GM18507 (cell line): Measurements from ENCODE around the gene KRTAP1-3.
"Not testable (repeated sequence)": the region's sequence is repeated elsewhere in the genome, so short reads cannot be mapped to it uniquely, and the experiment has no call there.

ENCODE experiments used
- DNase-seq: peaks from one replicate; pipeline ENCODE4 v3.0.0; 2011; ENCODE audit warnings: low read depth; ENCODE audit not compliant: insufficient read length; ENCODE audit errors: extremely low spot score
- FAIRE-seq: peaks from 2 replicates; lab custom pipeline; 2011; peaks lifted over from hg19 to GRCh38; lab: Jason Lieb, UNC

The KRTAP1-3 gene, protein sequence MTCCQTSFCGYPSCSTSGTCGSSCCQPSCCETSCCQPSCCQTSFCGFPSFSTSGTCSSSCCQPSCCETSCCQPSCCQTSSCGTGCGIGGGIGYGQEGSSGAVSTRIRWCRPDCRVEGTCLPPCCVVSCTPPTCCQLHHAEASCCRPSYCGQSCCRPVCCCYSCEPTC

DNA sequence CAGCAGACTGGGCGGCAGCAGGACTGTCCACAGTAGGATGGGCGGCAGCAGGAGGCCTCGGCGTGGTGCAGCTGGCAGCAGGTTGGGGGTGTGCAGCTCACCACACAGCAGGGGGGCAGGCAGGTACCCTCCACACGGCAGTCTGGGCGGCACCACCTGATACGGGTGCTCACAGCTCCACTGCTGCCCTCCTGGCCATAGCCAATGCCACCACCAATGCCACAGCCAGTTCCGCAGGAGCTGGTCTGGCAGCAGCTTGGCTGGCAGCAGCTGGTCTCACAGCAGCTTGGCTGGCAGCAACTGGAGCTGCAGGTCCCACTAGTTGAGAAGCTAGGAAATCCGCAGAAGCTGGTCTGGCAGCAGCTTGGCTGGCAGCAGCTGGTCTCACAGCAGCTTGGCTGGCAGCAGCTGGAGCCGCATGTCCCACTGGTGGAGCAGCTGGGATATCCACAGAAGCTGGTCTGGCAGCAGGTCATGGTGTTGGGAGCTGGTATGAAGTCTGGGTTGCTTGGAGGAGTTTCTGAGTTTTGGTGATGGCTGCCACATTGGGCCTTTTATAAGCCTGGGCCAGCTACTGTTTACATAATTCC, at the start of gene KRTAP1-3:
TSS of gene KRTAP1-3 (minus strand) at position 529 of the 590 bp plus-strand sequence. CDS start at position 476, 53 bp downstream.
- DNase-seq, FAIRE-seq: not testable (repeated sequence)

DNA sequence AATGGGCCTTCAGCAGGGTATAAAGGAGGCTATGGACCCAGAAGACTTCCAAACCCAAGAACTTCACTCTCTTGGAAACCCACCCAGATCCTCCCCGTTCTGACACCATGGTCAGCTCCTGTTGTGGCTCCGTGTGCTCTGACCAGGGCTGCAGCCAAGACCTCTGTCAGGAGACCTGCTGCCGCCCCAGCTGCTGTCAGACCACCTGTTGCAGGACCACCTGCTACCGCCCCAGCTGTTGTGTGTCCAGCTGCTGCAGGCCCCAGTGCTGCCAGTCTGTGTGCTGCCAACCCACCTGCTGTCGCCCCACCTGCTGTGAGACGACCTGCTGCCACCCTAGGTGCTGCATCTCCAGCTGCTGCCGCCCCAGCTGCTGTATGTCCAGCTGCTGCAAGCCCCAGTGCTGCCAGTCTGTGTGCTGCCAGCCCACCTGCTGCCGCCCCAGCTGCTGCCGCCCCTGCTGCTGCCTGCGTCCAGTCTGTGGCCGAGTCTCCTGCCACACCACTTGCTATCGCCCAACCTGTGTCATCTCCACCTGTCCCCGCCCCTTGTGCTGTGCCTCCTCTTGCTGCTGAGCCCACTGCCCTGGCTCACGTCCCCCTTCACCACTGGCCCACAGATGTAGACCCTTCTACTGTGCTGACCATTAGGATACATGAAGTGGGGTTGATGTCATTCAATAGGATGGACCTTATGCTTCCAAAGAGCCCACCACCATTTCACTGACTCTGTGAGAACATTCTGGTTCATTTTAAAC, 49.6 kb upstream of the KRTAP1-3 start, which contains the start of gene KRTAP4-7:
TSS of gene KRTAP4-7 (plus strand) at position 51 of the 757 bp plus-strand sequence. CDS start at position 108, 57 bp downstream.
- FAIRE-seq, DNase-seq: not testable (repeated sequence)

DNA sequence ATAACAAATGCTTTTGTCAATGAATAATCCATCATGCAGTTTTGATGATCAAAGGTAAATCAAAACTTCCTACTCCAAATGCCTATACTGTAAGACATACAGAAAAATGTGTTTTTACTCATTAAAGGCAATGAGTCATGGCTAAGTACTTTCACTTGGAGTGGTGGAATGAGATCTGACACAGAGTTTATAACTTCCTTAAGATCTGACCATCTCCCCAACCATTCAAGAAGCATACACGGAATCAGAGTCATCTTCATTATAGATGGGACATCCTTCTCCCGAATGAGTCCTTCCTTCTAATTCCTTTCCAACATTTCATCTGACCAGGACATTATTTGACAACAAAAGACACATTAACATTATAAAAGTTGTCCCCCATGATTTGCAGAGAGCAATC, 48.8 kb upstream of the KRTAP1-3 start:
- not testable (repeated sequence) for FAIRE-seq, DNase-seq

DNA sequence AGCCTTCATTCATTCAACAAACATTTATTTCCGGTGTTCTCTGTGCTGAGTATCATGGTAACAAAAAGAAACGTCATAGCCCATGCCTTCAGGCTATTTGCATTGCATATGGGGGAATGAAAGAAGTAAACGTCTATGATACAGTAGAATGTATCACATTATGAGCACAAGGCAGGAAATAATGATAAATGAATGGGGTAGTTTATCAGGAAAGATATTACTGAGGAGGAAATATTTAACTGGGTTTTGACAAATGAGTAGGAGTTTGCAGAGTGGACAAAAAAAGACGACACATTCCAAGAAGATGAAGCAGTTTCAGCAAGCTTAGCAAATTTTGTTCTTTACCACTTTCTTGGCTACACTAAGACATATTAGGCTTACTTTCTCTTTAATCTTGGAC, 48.0 kb upstream of the KRTAP1-3 start:
- DNase-seq (no peak), FAIRE-seq (no peak)

DNA sequence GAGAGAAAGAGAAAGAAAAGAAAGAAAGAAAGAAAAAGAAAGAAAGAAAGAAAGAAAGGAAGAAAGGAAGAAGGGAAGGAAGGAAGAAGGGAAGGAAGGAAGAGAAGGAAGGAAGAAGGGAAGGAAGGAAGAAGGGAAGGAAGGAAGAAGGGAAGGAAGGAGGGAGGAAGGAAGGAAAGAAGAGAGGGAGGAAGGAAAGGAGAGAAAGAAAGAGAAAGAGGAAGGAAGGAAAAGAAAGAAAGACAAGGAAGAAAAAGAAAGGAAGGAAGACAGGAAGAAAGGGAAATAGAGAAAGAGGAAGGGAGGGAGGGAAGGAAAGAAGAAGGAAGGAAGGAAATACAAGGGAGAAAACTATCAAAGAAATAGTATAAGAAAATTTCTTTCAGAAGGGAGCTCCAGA, 42.1 kb upstream of the KRTAP1-3 start:
- FAIRE-seq: no peak
- no peak for DNase-seq

DNA sequence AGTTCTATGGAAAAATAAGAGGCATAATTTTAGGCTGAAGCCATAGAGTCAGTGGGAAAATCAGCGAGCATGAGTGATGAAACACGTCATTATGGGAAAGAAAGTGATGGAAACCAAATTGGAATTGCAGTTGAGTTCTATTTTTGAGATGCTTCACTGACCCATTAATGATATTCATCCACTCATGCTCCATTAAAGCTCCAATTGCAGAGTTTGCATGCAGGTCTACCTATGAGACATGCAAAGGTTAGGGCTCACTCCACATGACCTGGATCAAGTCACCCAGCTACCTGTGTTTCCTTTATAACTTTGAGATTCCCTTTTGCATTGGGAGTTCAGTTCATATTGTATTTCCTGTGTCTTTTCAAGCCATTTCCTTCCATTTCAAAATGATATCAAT, 39.0 kb upstream of the KRTAP1-3 start:
- no peak for FAIRE-seq

DNA sequence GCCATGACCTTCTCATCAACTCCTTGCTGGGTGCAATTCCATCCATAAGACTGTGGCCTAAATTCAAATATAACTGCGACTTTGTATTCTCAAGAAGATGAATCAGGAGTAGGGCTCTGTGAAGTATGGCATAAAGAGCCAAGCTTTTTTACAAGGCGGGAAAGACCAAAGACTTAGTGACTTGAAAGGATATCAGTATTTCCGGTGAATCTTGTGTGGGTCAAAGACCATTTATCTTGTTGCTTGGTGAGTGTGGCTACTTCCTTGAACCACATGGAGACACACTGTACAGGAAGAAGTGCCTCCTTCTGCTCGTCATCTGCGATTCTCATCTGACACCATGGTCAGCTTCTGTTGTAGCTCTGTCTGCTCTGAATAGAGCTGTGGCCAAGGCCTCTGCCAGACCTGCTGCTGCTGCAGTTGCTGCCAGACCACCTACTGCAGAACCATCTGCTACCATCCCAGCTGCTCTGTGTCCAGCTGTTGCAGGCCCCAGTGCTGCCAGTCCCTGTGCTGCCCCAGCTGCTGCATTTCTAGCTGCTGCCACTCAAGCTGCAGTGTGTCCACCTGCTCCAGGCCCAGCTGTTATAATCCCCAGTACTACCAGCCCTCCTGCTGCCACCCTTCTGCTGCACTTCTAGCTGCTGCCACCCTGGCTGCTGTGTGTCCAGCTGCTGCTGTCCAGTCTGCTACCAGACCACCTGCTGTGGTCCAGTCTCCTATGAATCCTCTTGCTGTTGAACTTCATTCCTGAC, 37.1 kb upstream of the KRTAP1-3 start:
- FAIRE-seq: no peak
- no peak for DNase-seq

More for the DNA sequence above, 39.0 kb upstream of the KRTAP1-3 start:
- no peak for DNase-seq

DNA sequence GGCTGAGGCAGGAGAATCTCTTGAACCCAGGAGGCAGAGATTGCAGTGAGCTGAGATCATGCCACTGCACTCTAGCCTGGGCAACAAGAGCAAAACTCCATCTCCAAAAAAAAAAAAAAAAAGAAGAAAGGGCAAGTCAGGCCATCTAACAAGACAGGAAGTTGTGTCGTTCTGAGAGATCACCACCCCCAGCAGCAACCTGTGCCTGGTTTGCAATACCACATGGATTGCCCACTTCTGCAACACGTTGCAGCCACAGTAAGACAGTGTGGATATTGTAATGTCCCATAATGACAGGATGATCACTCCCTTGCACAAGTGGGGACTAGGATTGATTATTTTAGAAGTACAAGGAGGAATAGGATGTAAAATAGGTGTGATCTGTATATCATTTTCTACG, 34.4 kb upstream of the KRTAP1-3 start:
- FAIRE-seq (no peak), DNase-seq (no peak)

DNA sequence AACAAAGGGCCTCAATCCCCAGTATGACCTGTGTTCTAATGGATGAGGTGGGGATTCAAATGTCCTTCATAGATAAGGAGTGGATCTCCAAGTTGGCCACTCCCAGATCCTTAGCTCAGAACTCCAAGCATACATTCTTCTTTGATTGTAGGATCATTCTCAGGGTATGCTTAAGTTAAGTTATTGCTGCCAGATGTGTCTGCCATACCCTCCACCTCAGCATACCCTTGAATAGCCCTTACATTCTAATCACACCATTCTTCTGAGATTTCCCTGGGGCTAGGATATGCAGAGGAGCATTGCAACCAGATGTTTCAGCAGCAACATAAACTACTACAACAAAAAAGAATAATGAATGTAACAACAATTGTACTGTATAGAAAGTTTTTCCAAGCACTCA, 32.6 kb upstream of the KRTAP1-3 start:
- FAIRE-seq (no peak), DNase-seq (no peak)

DNA sequence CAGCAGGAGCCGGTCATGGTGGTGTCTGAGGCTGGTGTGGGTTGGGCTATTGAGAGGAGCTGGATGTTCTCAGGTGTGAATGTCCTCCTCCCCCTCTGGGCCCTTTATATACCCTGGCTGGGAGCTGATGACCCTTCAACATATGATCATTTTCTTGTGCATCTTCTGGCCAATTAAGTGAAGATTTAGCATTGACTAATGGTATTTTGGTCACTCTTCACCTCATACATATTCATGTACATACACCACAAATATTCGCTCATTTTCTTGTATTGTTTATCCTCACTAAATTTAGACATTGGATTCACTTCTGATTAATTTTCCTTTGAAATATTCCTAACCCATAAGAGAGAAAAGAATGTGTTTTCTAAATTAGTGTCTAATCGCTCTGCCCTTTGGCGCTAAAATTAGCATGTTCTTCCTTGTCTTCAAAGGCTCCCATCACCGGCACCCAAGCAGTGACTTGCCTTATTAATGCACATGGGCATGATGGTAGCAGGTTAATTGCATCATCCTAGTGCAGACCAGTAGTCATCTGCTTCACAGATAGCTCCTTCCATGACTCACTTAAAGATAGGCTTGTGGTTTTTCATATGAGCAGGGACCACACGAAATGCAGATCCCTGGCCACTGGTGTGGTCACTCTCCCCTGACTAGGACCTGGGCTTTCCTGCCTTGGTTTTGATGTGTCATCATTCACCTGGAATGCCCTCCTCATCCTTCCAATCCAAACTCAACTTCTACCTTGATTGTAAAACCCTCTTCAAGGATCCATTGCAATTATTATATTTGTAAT, 31.4 kb upstream of the KRTAP1-3 start, which contains the start of gene KRTAP2-4:
TSS of gene KRTAP2-4 (minus strand) at position 51 of the 796 bp plus-strand sequence. CDS start at position 17, 34 bp downstream.
- FAIRE-seq: no peak
- no peak for DNase-seq

DNA sequence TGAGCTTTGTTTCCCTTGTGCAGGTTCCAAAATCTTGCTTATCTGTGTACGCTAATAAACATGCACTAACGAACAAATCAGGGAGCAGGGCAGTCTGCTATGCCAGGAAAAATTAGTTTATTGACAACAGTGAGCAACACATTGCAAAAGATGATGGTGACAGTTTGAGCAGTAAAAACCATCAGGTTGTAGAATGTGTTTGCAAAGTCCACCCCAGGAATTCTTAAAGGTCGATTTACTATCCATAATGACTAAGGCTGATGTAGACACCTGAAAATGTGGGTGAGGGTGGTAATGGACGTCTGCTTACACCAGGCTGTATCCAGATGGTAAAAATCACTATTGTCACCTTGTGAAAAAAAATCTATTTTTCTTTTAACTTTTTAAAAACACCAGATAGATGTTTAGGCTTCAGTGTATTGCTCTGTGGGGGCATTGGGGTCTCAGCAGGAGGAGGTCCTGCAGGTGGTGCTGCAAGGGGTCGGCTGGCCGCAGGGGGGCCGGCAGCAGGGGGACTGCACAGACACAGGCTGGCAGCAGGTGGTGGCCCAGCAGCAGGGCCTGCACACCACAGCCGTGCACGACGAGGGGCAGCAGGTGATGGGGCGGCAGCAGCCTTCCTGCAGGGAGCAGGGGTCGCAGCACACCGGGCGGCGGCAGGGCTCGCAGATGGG, 30.5 kb upstream of the KRTAP1-3 start:
- not testable (repeated sequence) for FAIRE-seq, DNase-seq

DNA sequence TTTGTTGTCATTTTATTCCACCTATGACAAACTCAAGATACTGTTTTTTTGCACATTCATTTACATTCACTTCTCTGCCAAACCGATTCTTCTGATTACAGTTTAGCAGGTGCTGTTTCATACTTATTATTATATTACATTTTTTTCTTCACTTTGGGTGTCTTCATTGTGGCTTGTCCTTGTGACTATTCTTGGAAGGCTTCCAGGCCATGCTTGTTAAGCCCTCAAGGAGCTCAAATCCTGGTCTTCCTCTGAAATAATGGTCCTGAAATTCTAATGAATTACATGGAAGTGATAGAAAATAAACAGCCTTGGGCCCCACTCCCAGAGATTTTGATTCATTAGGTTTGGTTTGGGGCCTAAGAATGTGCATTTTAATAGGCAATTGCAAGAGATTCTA, 29.6 kb upstream of the KRTAP1-3 start:
- FAIRE-seq: no peak
- DNase-seq: no peak

DNA sequence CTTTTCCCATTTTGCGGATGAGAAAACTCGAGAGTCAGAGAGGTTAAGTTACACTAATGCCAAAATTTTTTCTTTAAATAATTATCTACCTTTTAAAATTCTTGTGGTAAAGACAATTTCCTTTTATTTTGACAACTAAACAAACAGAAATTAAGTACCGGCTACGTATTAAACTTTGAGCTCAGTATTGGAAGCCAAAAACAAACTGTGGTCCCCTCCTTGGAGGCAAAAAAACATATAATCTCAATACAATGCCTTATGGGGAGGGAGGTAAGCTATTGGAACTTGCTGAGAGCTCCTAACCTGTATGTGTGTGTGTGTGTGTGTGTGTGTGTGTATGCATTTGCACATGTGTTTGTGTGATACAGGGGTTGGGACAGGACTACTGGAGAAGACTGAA, 28.8 kb upstream of the KRTAP1-3 start:
- DNase-seq: no peak
- FAIRE-seq: no peak

DNA sequence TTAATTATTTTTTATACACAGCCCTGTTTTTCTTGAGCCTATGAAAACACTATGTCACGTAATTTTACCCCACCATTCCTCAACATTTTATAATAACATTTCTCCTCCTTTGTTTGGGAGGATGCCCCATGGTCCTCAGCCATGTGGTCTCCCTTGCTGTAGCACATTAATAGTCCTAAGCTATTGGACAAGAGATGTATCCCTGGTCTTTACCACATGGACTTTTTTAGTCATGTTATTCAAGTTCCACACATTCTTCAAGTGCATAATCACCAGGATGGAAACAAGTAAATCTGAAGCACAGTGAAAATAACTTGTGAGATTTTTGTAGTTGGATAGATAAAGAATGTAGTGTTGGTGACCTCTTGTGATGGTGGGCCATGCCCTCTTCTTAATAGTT, 27.3 kb upstream of the KRTAP1-3 start:
- DNase-seq: no peak
- FAIRE-seq: no peak

DNA sequence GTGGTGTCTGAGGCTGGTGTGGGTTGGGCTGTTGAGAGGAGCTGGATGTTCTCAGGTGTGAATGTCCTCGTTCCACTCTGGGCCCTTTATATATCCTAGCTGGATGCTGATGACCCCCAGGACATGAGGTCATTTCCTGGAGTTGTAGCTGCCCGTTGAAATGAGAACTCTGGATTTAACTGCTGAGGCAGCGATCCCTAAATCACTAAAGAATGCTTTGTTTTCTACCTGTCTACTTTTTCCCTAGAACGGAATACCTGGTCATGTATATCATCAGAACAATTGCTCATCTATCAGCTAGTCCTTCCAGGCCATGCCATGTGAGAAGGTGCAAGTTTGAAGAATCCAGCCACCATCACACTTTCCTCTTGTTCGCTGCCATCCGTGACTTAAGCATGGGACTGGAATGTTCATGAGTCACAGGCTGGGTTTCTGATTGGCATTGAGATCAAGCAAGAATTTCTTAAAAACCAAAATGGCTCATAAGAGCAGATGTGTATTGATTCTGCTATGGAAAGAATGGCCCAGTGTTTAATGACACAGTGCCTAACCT, 25.5 kb upstream of the KRTAP1-3 start, which contains the start of gene KRTAP2-3:
TSS of gene KRTAP2-3 (minus strand) at position 63 of the 553 bp plus-strand sequence. CDS start 64 bp downstream, outside the sequence.
- DNase-seq (no peak), FAIRE-seq (no peak)

DNA sequence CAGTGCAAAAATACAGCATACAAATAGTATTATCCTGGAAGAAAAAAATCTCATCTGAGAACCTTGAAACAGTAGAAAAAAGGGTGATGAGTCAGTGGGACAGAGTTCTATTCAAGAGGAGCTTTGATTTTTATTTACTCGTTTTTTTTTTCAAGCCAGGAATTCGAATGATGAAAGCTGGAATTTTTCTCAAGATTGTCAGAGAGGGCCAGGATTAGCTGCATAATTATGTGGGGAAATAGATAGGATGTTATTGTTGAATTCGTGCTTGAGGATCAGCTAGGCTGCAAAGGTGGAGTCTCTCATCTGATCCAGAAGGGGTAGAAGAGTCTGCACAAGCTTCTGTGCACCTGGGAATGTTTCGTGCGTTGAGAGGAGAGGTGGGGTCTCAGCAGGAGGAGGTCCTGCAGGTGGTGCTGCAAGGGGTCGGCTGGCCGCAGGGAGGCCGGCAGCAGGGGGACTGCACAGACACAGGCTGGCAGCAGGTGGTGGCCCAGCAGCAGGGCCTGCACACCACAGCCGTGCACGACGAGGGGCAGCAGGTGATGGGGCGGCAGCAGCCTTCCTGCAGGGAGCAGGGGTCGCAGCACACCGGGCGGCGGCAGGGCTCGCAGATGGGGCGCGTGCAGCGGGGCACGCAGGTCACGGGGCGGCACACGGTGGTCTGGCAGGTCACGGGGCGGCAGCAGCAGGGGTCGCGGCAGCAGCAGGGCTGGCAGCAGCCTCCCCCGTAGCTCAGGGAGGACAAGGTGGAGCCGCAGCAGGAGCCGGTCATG, 24.8 kb upstream of the KRTAP1-3 start:
- FAIRE-seq, DNase-seq: not testable (repeated sequence)

DNA sequence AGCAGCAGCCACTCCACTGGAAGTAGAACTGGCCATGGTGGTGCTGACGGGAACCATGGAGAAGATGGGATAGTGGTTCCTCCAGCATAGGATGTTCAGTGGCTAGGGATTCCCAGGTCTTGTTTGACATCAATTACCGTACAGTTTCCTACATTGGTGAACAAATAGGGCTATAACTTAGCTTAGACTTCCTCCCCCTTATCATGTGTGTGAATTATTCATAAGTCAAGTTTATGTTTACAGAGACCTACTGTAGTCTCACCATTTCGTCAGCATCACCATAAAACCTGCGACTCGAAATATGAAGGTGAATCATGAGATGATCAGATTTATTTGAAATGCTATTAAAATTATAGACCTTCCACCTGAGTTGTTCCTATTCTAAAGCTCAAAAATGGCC, 24.1 kb upstream of the KRTAP1-3 start:
- FAIRE-seq (no peak), DNase-seq (no peak)
